ENCODE measurements around the gene SORBS1.

DNA sequence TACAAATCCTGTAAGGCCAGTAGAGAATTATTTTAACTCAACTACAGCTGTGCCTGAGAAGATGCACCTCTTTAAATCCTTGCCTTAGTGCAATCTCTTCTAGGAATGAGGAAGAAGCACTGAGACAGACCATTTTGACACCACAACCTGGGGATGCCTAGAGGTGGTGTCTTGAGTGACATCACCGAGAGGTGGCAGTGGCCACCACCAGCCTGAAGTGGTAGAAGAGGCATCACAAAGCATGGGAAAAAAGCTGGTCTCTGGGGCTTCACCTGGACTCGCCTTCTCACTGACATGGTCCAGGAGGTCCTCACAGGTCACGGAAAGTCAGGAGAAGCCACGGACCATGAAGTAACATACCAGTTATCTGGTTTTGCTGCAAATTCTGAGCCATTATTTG is 171.2 kb downstream of the SORBS1 start:
- TF ChIP-seq, protein P1, sequence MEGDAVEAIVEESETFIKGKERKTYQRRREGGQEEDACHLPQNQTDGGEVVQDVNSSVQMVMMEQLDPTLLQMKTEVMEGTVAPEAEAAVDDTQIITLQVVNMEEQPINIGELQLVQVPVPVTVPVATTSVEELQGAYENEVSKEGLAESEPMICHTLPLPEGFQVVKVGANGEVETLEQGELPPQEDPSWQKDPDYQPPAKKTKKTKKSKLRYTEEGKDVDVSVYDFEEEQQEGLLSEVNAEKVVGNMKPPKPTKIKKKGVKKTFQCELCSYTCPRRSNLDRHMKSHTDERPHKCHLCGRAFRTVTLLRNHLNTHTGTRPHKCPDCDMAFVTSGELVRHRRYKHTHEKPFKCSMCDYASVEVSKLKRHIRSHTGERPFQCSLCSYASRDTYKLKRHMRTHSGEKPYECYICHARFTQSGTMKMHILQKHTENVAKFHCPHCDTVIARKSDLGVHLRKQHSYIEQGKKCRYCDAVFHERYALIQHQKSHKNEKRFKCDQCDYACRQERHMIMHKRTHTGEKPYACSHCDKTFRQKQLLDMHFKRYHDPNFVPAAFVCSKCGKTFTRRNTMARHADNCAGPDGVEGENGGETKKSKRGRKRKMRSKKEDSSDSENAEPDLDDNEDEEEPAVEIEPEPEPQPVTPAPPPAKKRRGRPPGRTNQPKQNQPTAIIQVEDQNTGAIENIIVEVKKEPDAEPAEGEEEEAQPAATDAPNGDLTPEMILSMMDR (IDR thresholded peaks at IDR 0.05; ENCODE audit: poor library complexity) = no peak
- no peak for TF ChIP-seq EZH2 (IDR thresholded peaks at IDR 0.05; ENCODE audit: borderline replicate concordance)

All from hepatocyte (in vitro differentiated cells).